ENCODE data around the gene ZBTB32.
"Not testable (repeated sequence)": the region's sequence is repeated elsewhere in the genome, so short reads cannot be mapped to it uniquely, and the experiment has no call there.

The ZBTB32 gene

GRCh38 chr19:35704218-35704617, at the start of gene ZBTB32:
Gene ZBTB32 (plus strand): TSS chr19:35704558. CDS start chr19:35714627, 10,069 bp downstream.
- peak in 1 of 2 experiments; percentile 5 for DNase-seq

- not testable (repeated sequence) for DNase-seq
Measured at GRCh38 chr19:35654828-35655227, 49.5 kb upstream of the ZBTB32 start.

DNA sequence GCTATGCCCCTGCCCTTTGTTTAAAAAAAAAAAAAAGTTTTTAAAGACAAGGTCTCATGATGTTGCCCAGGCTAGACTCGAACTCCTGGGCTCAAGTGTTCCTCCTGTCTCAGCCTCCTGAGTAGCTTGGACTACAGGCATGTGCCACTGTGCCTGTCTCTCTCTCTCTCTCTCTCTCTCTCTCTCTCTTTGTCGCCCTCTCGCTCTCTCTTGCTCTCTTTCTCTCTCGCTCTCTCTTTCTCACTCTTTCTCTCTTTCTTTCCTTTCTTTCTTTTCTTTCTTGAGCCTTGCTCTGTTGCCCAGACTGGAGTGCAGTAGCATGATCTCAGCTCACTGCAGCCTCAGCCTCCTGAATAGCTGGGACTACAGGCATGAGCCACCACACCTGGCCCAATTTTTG, 48.8 kb upstream of the ZBTB32 start:
- no peak for DNase-seq

DNA sequence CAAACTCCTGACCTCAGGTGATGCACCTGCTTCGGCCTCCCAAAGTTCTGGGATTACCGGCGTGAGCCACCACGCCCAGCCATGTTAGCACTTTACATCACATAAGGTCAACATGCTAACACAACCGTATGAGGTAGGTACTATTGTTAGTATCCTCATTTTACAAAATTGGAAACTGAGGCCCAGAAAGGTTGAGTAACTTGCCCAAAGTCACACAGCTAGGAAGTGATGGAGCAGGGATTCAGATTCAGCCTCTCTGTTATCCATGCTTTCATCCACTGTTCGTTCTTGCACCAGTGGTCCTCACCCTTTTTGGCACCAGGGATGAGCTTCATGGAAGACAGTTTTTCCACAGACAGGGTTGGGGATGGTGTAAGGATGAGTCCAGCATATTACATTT, 47.7 kb upstream of the ZBTB32 start:
- DNase-seq: no peak

DNA sequence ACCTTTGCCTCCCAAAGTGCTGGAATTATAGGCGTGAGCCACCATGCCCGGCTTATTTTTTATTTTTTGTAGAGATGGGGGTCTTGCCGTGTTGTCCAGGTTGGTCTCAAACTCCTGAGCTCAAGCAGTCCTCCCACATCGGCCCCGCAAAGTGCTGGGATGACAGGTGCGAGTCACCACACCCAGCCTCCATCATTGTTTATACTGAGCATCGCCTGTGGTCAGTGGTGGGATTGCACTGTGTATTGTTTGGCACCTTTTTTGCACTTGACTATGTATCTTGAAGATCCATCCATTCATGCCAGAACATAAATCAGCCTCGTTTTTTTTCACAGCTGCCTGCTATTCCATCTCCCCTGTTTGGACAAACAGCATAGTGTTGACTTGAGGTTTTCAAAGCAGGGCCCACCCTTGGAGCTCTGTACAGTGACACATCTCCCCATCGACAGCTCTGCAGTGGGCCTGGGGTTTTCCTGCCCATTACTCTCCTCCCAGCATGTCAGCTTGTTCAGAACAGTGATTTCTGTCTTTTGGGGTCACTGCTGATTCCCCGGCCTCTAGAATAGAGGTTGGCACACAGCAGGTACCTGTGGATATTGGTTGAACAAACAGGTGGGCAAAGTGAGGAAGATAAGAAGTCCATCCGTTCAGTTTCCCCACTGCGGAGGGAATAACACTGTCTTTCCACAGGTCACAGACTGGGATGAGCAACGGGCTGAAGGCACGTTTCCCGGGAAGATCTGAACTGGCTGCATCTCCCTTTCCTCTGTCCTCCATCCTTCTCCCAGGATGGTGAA, 46.3 kb upstream of the ZBTB32 start:
- no peak for DNase-seq

DNA sequence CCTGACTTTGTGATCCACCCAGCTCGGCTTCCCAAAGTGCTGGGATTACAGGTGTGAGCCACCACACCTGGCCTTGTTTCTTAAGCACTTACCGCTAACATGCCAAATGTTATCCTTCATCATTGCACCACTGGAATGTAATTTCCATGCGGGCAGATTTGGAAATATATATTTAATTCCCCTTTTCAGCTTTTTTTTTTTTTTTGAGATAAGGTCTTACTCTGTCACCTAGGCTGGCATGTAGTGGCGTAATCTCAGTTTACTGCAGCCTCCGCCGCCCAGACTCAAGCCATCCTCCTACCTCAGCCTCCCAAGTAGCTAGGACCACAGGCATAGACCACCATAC, 42.4 kb upstream of the ZBTB32 start:
- no peak for DNase-seq

DNA sequence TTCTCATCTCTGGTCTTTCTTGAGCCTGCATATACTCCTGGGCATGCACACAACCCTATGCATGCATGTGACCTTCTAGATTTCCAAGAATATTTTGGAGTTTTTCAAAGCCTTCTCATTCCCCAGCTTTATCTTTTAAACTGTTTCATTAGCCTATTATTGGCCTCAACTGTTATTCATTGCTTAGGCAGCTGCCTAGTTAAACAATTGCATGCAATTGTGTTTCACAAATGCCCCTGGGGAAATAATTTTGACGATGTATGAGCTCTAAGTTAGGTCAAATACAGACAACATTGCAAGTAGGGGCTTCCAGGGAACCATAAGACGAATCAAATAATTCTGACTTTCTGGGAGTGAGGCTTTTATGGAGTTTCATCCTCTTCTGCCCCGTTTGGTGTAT, 40.4 kb upstream of the ZBTB32 start:
- DNase-seq: no peak

- DNase-seq: no peak
Measured at GRCh38 chr19:35665157-35665556, 39.2 kb upstream of the ZBTB32 start.

DNA sequence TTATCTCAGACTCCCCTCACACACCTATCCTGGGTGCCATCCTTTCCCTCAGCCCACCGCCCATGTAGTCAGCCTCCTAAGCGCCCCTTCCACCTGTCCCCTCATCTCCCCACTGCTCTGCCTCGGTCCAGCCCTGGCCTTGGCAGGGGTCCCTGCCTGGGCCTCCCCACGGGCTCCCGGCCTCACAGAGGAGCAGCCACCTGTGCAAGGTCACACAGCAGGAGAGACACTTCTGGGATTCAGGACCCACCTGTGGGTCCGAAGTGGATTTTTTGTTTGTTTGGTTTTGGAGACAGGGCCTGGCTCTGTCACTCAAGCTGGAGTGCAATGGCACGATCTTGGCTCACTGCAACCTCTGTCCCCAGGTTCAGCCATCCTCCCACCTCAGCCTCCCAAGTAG, 38.8 kb upstream of the ZBTB32 start:
- DNase-seq: no peak

DNA sequence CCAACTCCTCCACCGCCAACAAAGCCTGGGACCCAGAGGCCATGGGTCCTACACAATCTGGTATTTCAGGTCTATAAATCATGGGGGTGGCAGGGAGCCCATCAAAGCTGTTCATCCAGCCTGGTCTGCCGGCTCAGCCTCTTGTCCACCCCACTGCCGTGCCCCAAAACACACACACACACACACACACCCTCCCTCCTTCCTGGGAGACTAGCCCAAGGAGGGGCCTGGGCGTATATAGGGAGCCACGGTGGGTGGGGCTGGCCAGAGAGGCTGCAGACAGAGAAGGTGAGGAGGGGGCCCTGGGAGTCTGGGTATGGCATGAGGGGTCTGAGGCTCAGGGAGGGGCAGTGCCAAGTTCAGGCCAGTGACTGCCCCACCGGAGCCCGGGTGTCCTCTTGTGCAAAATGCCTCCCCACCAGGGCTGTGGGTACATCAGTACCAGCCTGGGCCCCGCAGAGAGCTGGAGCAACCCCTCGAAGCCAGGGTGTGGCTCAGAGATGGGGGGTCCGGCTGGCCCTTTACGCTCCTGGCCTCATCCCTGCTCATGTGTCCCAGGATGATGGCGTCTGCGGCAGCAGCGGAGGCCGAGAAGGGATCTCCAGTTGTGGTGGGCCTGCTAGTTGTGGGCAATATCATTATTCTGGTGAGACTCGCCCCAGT, 38.0 kb upstream of the ZBTB32 start, which contains the start of gene UPK1A:
UPK1A (plus strand) TSS at position 267 of the 663 bp plus-strand sequence; CDS start at position 563, 296 bp downstream.
- no peak for DNase-seq

DNA sequence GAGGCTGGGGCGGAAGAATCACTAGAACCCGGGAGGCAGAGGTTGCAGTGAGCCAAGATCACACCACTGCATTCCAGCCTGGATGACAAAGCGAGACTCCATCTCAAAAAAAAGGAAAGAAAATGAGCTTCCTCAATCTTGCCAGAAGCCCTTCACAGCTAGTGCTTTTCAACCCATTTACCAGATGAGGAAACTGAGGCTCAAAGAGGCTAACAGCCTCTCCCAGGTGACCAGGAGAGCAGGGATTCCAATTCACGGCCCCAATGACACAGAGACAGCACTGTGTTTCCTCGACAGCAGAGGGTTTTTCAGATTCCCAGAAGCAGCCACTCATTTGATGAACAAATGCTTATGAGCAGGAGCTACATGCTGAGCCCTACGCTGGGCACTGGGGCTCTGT, 34.8 kb upstream of the ZBTB32 start:
- no peak for DNase-seq

GRCh38 chr19:35669974-35670373, 34.4 kb upstream of the ZBTB32 start:
- DNase-seq: no peak

DNA sequence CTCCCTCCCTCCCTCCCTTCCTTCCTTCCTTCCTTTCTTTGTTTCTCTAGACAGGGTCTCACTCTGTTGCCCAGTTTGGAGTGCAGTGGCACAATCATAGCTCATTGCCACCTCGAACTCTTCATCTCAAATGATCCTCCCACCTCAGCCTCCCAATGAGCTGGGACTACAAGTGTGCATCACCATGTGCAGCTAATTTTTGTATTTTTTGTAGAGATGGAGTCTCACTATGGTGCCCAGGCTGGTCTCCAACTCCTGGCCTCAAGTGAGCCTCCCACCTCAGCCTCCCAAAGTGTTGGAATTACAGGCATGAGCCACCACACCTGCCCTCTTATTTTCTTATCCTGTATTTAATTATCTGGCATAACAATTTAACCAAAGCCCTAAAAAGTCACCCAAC, 33.7 kb upstream of the ZBTB32 start:
- no peak for DNase-seq

DNA sequence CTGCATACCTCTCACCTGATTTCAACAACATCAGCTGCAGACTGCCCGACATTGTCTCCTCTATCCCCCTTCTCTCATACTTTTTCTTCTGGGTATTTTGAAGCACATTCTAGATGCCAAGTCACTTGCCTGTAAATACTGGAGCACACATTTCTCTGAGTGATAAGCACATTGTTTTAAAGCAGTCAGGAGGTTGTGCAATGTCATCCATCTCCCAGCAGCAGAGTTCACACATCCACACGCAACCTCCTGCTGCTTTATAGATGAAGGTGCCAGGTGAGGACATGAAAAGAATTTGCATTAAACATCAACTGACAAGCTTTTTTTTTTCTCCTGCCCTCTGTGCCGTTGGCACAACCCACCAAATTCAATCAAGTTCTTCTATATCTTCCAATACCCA, 32.5 kb upstream of the ZBTB32 start:
- no peak for DNase-seq

DNA sequence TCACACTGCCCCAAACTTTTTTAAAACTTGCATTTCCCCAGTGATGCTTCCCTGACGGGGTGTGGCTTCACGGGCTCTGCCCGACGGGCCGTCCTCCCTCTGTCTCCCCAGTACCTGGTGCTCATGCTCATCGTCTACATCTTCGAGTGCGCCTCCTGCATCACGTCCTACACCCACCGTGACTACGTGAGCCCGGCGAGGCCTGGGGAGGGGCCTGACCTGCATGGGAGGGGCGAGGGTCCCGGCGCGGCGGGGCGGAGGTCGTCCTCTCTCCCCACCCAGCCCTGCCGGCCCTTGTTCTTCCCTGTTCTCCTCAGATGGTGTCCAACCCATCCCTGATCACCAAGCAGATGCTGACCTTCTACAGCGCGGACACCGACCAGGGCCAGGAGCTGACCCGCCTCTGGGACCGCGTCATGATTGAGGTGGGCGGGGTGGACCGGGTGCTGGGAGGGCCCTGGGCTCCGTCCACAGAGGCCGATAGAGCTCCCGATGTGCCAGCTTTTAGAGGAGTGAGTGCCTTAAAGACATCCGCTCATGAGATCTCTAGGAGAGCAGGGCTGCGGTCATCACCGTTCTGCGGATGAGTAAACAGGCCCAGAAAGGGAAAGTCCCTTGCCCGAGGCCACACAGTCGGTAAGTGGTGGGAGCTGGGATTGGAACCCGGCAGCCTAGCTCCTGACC, 31.1 kb upstream of the ZBTB32 start:
- no peak for DNase-seq

GRCh38 chr19:35675589-35676140, 28.7 kb upstream of the ZBTB32 start:
- DNase-seq: no peak

DNA sequence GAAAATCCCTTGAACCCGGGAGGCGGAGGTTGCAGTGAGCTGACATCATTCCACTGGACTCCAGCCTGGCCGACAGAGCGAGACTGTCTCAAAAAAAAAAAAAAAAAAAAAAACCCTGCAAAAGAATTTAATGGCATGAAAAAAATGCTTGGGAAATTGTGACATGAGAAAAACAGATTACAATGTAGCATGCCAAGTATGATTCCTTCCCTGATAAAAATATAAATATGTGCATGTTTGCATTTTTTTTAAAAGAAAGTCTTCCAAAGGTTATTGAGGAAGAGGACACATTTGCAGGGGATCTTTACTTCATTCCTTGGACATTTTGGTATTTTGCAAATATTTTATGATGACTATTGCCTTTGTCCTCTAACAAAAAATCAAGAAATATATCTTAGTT, 14.5 kb upstream of the ZBTB32 start:
- no peak for DNase-seq

DNA sequence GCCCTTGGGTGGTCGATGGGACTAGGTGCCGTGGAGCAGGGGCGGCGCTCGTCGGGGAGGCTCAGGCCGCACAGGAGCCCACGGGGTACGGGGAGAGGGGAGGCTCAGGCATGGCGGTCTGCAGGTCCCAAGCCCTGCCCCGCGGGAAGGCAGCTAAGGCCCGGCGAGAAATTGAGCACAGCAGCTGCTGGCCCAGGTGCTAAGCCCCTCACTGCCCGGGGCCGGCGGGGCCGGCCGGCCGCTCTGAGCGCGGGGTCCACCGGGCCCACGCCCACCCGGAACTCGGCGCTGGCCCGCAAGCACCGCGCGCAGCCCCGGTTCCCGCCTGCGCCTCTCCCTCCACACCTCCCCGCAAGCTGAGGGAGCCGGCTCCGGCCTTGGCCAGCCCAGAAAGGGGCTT, 13.3 kb upstream of the ZBTB32 start:
- not testable (repeated sequence) for DNase-seq

DNA sequence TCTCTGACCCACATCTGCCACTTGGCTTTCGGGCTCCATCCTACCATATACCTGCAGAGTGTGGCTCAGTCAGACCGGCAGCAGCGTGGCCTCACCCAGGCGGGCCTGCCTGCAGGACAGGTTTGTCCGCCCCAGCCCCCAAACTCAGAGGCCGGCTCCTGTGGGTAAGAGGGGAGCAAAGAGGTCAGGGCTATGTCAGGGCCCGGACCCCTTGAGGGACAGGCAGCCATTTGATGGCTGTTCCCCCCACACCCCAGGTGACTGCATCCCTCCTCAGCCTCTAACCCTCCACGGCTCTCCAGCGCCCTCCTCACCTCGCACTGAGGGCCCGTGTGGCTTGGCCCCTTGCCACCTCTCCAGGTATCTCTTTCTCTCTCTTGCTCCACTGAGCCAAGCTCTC, 12.3 kb upstream of the ZBTB32 start:
- no peak for DNase-seq

DNA sequence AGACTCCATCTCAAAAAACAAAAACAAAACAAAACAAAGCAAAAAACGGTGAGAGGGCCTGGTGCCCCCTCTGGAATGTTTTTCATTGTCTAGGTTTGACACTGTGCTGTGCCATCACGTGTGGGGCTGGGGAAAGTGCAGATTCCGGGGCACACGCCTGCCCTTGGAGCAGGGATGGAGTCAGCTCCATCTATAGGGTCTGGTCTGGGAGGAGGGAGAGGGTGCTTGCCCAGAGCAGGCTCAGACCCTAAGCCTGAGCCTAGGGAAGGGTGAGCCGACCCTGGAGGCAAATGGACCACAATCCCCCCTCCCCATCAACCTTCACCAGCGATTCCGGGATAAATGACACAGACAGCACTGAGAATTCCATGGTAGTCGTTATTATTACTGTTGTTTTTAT, 10.9 kb upstream of the ZBTB32 start:
- DNase-seq: no peak

- DNase-seq: peak in 1 of 2 experiments; percentile 59
Measured at GRCh38 chr19:35693835-35694599, 10.3 kb upstream of the ZBTB32 start.

- DNase-seq: no peak
Measured at GRCh38 chr19:35695895-35696422, 8.4 kb upstream of the ZBTB32 start.

DNA sequence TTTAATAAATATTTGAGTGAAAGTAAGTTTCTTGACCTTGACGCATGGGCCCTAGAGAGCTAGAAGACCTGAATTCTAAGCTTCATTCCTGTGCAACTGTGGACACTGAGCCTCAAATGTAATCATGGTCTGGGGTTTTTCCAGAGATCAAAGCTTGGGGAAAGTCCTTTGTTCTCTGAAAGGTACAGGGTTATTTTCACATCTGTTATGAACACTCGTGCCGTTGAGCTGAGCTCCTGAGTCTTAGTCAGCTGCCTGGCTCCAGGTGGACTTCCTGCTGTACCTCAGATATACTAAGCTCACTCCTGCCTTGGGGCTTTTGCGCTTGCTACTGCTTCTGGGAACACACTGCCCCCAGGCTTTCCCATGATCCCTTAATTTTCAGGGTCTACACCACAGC, 7.5 kb upstream of the ZBTB32 start:
- DNase-seq: no peak
